HEK293 (cell line): ENCODE results near the gene CIROP.

Experiments
- KLF9 ChIP-seq: fragments of 450-650 bp; formaldehyde crosslinking; IDR thresholded peaks from 2 replicates; pipeline ENCODE4 v1.5.1; 2016; ENCODE audit warnings: missing biosample characterization, missing genetic modification characterization, low read depth
- SETDB1 ChIP-seq: IDR thresholded peaks from one replicate; pipeline ENCODE4 v1.6.1; 2017; ENCODE audit warnings: mild to moderate bottlenecking, low read length, moderate library complexity, mixed read lengths; ENCODE audit not compliant: insufficient read length
- SP2 ChIP-seq: fragments of 450-650 bp; formaldehyde crosslinking; IDR thresholded peaks from 2 replicates; pipeline ENCODE4 v1.5.1; 2016; ENCODE audit warnings: missing biosample characterization, missing genetic modification characterization
- ZBTB7A ChIP-seq: fragments of 450-650 bp; formaldehyde crosslinking; IDR thresholded peaks from 2 replicates; pipeline ENCODE4 v1.5.1; 2016; ENCODE audit warnings: low read depth, missing biosample characterization, missing genetic modification characterization
- ZIC2 ChIP-seq: fragments of 450-650 bp; formaldehyde crosslinking; IDR thresholded peaks from 2 replicates; pipeline ENCODE4 v1.5.1; 2016; ENCODE audit warnings: missing biosample characterization, missing genetic modification characterization
- ZNF121 ChIP-seq: fragments of 450-650 bp; formaldehyde crosslinking; IDR thresholded peaks from 2 replicates; pipeline ENCODE4 v1.5.1; 2016; ENCODE audit warnings: missing biosample characterization, missing genetic modification characterization
- ZNF169 ChIP-seq: fragments of 450-650 bp; formaldehyde crosslinking; IDR thresholded peaks from 2 replicates; pipeline ENCODE4 v1.5.1; 2016; ENCODE audit warnings: missing biosample characterization, missing genetic modification characterization
- ZNF274 ChIP-seq, 2 experiments: fragments of 200-500 bp in 1 of 2; fragments of 450-650 bp in 1 of 2; sonication (Bioruptor generic) in 1 of 2; formaldehyde crosslinking in 1 of 2; IDR thresholded peaks; 2 replicates each; pipeline versions ENCODE4 v1.5.1 to v1.6.1; 2014 to 2016; ENCODE audit warnings: borderline replicate concordance in 1 of 2, inconsistent platforms in 1 of 2, low read length in 1 of 2, missing biosample characterization in 1 of 2, missing genetic modification characterization in 1 of 2
- ZNF521 ChIP-seq: fragments of 450-650 bp; formaldehyde crosslinking; IDR thresholded peaks from 2 replicates; pipeline ENCODE4 v1.5.1; 2017; ENCODE audit warnings: missing biosample characterization, mild to moderate bottlenecking, missing genetic modification characterization
- ZNF585B ChIP-seq: fragments of 450-650 bp; formaldehyde crosslinking; IDR thresholded peaks from 2 replicates; pipeline ENCODE4 v1.5.1; 2016; ENCODE audit warnings: missing biosample characterization, missing genetic modification characterization
- TF ChIP-seq, protein P1 (sequence below): fragments of 450-650 bp; formaldehyde crosslinking; IDR thresholded peaks from 2 replicates; pipeline ENCODE4 v1.5.1; 2016; ENCODE audit warnings: missing biosample characterization, missing genetic modification characterization
- TF ChIP-seq, protein P2 (sequence below): fragments of 450-650 bp; formaldehyde crosslinking; IDR thresholded peaks from 2 replicates; pipeline ENCODE4 v1.5.1; 2016; ENCODE audit warnings: missing biosample characterization, missing genetic modification characterization
- TF ChIP-seq, protein P3 (sequence below): fragments of 450-650 bp; formaldehyde crosslinking; IDR thresholded peaks from 2 replicates; pipeline ENCODE4 v1.5.1; 2016; ENCODE audit warnings: missing biosample characterization, missing genetic modification characterization, borderline replicate concordance
- TF ChIP-seq, protein P4 (sequence below): fragments of 450-650 bp; formaldehyde crosslinking; IDR thresholded peaks from 2 replicates; pipeline ENCODE4 v1.5.1; 2016; ENCODE audit warnings: missing biosample characterization, missing genetic modification characterization, low read depth

DNA sequence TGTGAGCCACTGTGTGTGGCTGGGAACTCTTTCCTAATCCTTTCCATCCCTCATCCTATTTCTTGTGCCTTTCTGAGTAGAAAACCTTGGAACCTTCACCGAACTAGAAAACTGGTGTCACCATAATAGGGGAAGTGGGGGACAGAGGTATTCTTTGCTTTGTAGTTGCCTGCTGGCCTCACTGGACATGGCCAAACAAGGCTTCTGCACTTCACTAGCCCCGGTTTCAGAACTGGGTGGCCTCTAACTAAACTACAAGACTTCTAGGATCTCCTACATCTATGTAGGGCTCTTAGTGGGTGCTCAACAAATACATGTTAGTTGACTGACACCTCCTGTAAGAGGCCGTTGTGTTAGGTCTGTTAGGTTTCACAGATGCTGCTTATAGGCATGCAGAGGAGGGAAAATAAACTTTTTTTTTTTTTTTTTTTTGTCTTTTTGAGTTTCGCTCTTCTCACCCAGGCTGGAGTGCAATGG is 597 bp upstream of the CIROP start:
- TF ChIP-seq ZNF521 (tag by site-specific recombination) (no peak), ZNF169 (no peak), ZIC2 (tag by site-specific recombination) (no peak), KLF9 (tag by site-specific recombination) (no peak), SETDB1 (no peak), ZNF585B (tag by site-specific recombination) (no peak), ZNF121 (tag by site-specific recombination) (no peak), SP2 (no peak), ZBTB7A (no peak), ZNF274 (IDR thresholded peaks at IDR 0.05; ENCODE audit: low read length) (no peak), ZNF274 (tag by site-specific recombination; IDR thresholded peaks at IDR 0.05; ENCODE audit: borderline replicate concordance) (no peak)
- TF ChIP-seq, protein P1, sequence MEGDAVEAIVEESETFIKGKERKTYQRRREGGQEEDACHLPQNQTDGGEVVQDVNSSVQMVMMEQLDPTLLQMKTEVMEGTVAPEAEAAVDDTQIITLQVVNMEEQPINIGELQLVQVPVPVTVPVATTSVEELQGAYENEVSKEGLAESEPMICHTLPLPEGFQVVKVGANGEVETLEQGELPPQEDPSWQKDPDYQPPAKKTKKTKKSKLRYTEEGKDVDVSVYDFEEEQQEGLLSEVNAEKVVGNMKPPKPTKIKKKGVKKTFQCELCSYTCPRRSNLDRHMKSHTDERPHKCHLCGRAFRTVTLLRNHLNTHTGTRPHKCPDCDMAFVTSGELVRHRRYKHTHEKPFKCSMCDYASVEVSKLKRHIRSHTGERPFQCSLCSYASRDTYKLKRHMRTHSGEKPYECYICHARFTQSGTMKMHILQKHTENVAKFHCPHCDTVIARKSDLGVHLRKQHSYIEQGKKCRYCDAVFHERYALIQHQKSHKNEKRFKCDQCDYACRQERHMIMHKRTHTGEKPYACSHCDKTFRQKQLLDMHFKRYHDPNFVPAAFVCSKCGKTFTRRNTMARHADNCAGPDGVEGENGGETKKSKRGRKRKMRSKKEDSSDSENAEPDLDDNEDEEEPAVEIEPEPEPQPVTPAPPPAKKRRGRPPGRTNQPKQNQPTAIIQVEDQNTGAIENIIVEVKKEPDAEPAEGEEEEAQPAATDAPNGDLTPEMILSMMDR (tag by site-specific recombination), result no peak
- TF ChIP-seq, protein P2, sequence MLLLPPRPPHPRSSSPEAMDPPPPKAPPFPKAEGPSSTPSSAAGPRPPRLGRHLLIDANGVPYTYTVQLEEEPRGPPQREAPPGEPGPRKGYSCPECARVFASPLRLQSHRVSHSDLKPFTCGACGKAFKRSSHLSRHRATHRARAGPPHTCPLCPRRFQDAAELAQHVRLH, result no peak
- TF ChIP-seq, protein P3, sequence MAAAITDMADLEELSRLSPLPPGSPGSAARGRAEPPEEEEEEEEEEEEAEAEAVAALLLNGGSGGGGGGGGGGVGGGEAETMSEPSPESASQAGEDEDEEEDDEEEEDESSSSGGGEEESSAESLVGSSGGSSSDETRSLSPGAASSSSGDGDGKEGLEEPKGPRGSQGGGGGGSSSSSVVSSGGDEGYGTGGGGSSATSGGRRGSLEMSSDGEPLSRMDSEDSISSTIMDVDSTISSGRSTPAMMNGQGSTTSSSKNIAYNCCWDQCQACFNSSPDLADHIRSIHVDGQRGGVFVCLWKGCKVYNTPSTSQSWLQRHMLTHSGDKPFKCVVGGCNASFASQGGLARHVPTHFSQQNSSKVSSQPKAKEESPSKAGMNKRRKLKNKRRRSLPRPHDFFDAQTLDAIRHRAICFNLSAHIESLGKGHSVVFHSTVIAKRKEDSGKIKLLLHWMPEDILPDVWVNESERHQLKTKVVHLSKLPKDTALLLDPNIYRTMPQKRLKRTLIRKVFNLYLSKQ (tag by site-specific recombination), result no peak
- TF ChIP-seq, protein P4, sequence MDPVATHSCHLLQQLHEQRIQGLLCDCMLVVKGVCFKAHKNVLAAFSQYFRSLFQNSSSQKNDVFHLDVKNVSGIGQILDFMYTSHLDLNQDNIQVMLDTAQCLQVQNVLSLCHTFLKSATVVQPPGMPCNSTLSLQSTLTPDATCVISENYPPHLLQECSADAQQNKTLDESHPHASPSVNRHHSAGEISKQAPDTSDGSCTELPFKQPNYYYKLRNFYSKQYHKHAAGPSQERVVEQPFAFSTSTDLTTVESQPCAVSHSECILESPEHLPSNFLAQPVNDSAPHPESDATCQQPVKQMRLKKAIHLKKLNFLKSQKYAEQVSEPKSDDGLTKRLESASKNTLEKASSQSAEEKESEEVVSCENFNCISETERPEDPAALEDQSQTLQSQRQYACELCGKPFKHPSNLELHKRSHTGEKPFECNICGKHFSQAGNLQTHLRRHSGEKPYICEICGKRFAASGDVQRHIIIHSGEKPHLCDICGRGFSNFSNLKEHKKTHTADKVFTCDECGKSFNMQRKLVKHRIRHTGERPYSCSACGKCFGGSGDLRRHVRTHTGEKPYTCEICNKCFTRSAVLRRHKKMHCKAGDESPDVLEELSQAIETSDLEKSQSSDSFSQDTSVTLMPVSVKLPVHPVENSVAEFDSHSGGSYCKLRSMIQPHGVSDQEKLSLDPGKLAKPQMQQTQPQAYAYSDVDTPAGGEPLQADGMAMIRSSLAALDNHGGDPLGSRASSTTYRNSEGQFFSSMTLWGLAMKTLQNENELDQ (tag by site-specific recombination), result no peak
